Mucosa of stomach (tissue), 1 donor: ENCODE measurements around the gene FAH.

Experiments used
- H3K27me3 ChIP-seq: one replicate; pipeline ENCODE4 v1.7.0; 2013; ENCODE audit warnings: mild to moderate bottlenecking, low read length; ENCODE audit not compliant: control insufficient read depth, insufficient read depth
- H3K36me3 ChIP-seq: one replicate; pipeline ENCODE4 v1.7.0; 2013; ENCODE audit warnings: low read length; ENCODE audit not compliant: control insufficient read depth, insufficient read depth
- H3K4me1 ChIP-seq: one replicate; pipeline ENCODE4 v1.7.0; 2013; ENCODE audit warnings: mild to moderate bottlenecking, low read length; ENCODE audit not compliant: control insufficient read depth, insufficient read depth
- H3K4me3 ChIP-seq: one replicate; pipeline ENCODE4 v1.7.0; 2013; ENCODE audit warnings: low read length
- H3K9ac ChIP-seq: one replicate; pipeline ENCODE4 v1.7.0; 2013; ENCODE audit warnings: mild to moderate bottlenecking, low read length, moderate library complexity
- H3K9me3 ChIP-seq: one replicate; pipeline ENCODE4 v1.7.0; 2013; ENCODE audit warnings: mild to moderate bottlenecking, low read length, moderate library complexity; ENCODE audit not compliant: control insufficient read depth
- donor health status: Pancreatic carcinoma.

FAH gene

GRCh38 chr15:80162059-80162554, 9.3 kb downstream of the FAH start:
- Histone ChIP-seq H3K36me3 (no peaks in the 10 kb centered on the region), H3K9me3 (no peaks in the 10 kb centered on the region), H3K4me1 (peaks cover 17% of the 10 kb centered on the region), H3K9ac (no peak overlapping the region), H3K4me3 (no peak overlapping the region), H3K27me3 (no peaks in the 10 kb centered on the region)

- Histone ChIP-seq H3K36me3 (no peaks in the 10 kb centered on the region), H3K9ac (no peak overlapping the region), H3K4me1 (peaks cover 17% of the 10 kb centered on the region), H3K9me3 (no peaks in the 10 kb centered on the region), H3K27me3 (no peaks in the 10 kb centered on the region), H3K4me3 (no peak overlapping the region)
Observed at GRCh38 chr15:80163217-80163616, 10.4 kb downstream of the FAH start.

GRCh38 chr15:80163897-80164296, 11.1 kb downstream of the FAH start:
- H3K27me3 ChIP-seq = no peaks in the 10 kb centered on the region
- H3K9ac ChIP-seq = no peak overlapping the region
- H3K9me3 ChIP-seq = no peaks in the 10 kb centered on the region
- no peaks in the 10 kb centered on the region for H3K36me3 ChIP-seq
- H3K4me3 ChIP-seq = no peak overlapping the region
- H3K4me1 ChIP-seq = peaks cover 17% of the 10 kb centered on the region

- H3K4me3 ChIP-seq = no peak overlapping the region
- H3K36me3 ChIP-seq = no peaks in the 10 kb centered on the region
- no peaks in the 10 kb centered on the region for H3K27me3 ChIP-seq
- H3K4me1 ChIP-seq = no peaks in the 10 kb centered on the region
- H3K9me3 ChIP-seq = no peaks in the 10 kb centered on the region
- H3K9ac ChIP-seq = no peak overlapping the region
Observed at GRCh38 chr15:80167936-80168335, 15.1 kb downstream of the FAH start.

- H3K9ac ChIP-seq = no peak overlapping the region
- H3K4me3 ChIP-seq = no peak overlapping the region
- H3K9me3 ChIP-seq = no peaks in the 10 kb centered on the region
- no peaks in the 10 kb centered on the region for H3K36me3 ChIP-seq
- no peaks in the 10 kb centered on the region for H3K27me3 ChIP-seq
- H3K4me1 ChIP-seq = no peaks in the 10 kb centered on the region
Observed at GRCh38 chr15:80168421-80168820, 15.6 kb downstream of the FAH start.

GRCh38 chr15:80169768-80170357, 17.1 kb downstream of the FAH start:
- Histone ChIP-seq H3K4me3 (no peak overlapping the region), H3K9ac (no peak overlapping the region)

GRCh38 chr15:80170596-80170995, 17.8 kb downstream of the FAH start:
- H3K9me3 ChIP-seq = no peaks in the 10 kb centered on the region
- H3K27me3 ChIP-seq = no peaks in the 10 kb centered on the region
- no peak overlapping the region for H3K4me3 ChIP-seq
- H3K4me1 ChIP-seq = no peaks in the 10 kb centered on the region
- no peaks in the 10 kb centered on the region for H3K36me3 ChIP-seq
- no peak overlapping the region for H3K9ac ChIP-seq

More at GRCh38 chr15:80169768-80170357, 17.1 kb downstream of the FAH start:
- Histone ChIP-seq H3K4me1 (no peaks in the 10 kb centered on the region), H3K9me3 (no peaks in the 10 kb centered on the region), H3K36me3 (no peaks in the 10 kb centered on the region), H3K27me3 (no peaks in the 10 kb centered on the region)

GRCh38 chr15:80171787-80172186, 19.0 kb downstream of the FAH start:
- no peaks in the 10 kb centered on the region for H3K9me3 ChIP-seq
- H3K4me3 ChIP-seq = no peak overlapping the region
- H3K27me3 ChIP-seq = no peaks in the 10 kb centered on the region
- peaks cover 3% of the 10 kb centered on the region for H3K4me1 ChIP-seq
- H3K9ac ChIP-seq = no peak overlapping the region
- H3K36me3 ChIP-seq = no peaks in the 10 kb centered on the region

- Histone ChIP-seq H3K36me3 (no peaks in the 10 kb centered on the region), H3K27me3 (no peaks in the 10 kb centered on the region), H3K9ac (no peak overlapping the region), H3K4me1 (peaks cover 4% of the 10 kb centered on the region), H3K9me3 (no peaks in the 10 kb centered on the region), H3K4me3 (no peak overlapping the region)
Observed at GRCh38 chr15:80172401-80172800, 19.6 kb downstream of the FAH start.

- H3K36me3 ChIP-seq = no peaks in the 10 kb centered on the region
- H3K4me1 ChIP-seq = peaks cover 4% of the 10 kb centered on the region
- no peaks in the 10 kb centered on the region for H3K27me3 ChIP-seq
- H3K9ac ChIP-seq = no peak overlapping the region
- no peaks in the 10 kb centered on the region for H3K9me3 ChIP-seq
- no peak overlapping the region for H3K4me3 ChIP-seq
Observed at GRCh38 chr15:80173022-80173759, 20.4 kb downstream of the FAH start.

GRCh38 chr15:80174017-80174746, 21.4 kb downstream of the FAH start:
- H3K4me3 ChIP-seq = no peak overlapping the region
- H3K4me1 ChIP-seq = peaks cover 5% of the 10 kb centered on the region
- no peaks in the 10 kb centered on the region for H3K36me3 ChIP-seq
- H3K9ac ChIP-seq = no peak overlapping the region
- H3K9me3 ChIP-seq = no peaks in the 10 kb centered on the region
- no peaks in the 10 kb centered on the region for H3K27me3 ChIP-seq

GRCh38 chr15:80175436-80175835, 22.6 kb downstream of the FAH start:
- Histone ChIP-seq H3K4me1 (peaks cover 10% of the 10 kb centered on the region), H3K36me3 (no peaks in the 10 kb centered on the region), H3K9me3 (no peaks in the 10 kb centered on the region), H3K27me3 (no peaks in the 10 kb centered on the region), H3K4me3 (no peak overlapping the region), H3K9ac (no peak overlapping the region)
